ENCODE data around the gene CYSLTR2.

- TF ChIP-seq CTCF (IDR thresholded peaks at IDR 0.05 in 8 of 11, conservative IDR thresholded peaks at IDR 0.05 in 3 of 11): no peak
- no peak for TF ChIP-seq POLR2AphosphoS5 (IDR thresholded peaks at IDR 0.05)
Measured at GRCh38 chr13:48723168-48723567, 69.4 kb downstream of the CYSLTR2 start.
